H1 (cell line): ENCODE results near the gene BAIAP2. TPM values are rescaled to one million over a fixed set of nuclear protein-coding genes. Genes with fewer than 3 reads are reported as not detected.
A peak's percentile ranks its signal among the peaks of the same experiment; 100 is the strongest.

Source experiments
- CTCF ChIA-PET: fragments of 300-600 bp; sonication (Branson Sonifier 250); formaldehyde crosslinking; loops from one replicate; lab custom pipeline; 2021; ENCODE audit not compliant: partially characterized antibody; lab: Charles Lee
- POLR2A ChIA-PET: fragments of 300-600 bp; sonication (Branson Sonifier 250); formaldehyde crosslinking; loops from one replicate; lab custom pipeline; 2021; ENCODE audit warnings: inconsistent platforms; ENCODE audit not compliant: partially characterized antibody; lab: Charles Lee
- DNase-seq, 2 experiments: peaks; one replicate each; pipeline versions ENCODE4 v3.0.0 to v3.0.0-alpha.2; 2010 to 2022; ENCODE audit warnings: low spot score in 2 of 2, low read depth in 1 of 2, mixed read lengths in 1 of 2
- FAIRE-seq: peaks from 2 replicates; lab custom pipeline; 2011; peaks lifted over from hg19 to GRCh38; lab: Jason Lieb, UNC
- H2AFZ ChIP-seq: 2 replicates; pipeline ENCODE4 v1.8.1; 2012; ENCODE audit warnings: low read length, inconsistent platforms
- H2AK5ac ChIP-seq: 2 replicates; pipeline ENCODE4 v1.6.1; 2013; ENCODE audit warnings: low read depth, low read length
- H2BK120ac ChIP-seq: replicated peaks from 2 replicates; pipeline ENCODE3; 2013; ENCODE audit warnings: low read depth, low read length, inconsistent platforms
- H2BK12ac ChIP-seq: 2 replicates; pipeline ENCODE4 v1.6.1; 2013; ENCODE audit warnings: low read depth, low read length
- H2BK15ac ChIP-seq: 2 replicates; pipeline ENCODE4 v1.6.1; 2013; ENCODE audit warnings: low read length
- H2BK20ac ChIP-seq: 2 replicates; pipeline ENCODE4 v1.6.1; 2013; ENCODE audit warnings: low read length
- H2BK5ac ChIP-seq: 2 replicates; pipeline ENCODE4 v1.6.1; 2013; ENCODE audit warnings: low read depth, low read length
- H3K14ac ChIP-seq: 2 replicates; pipeline ENCODE4 v1.6.1; 2013; ENCODE audit warnings: inconsistent platforms; ENCODE audit not compliant: insufficient read length
- H3K18ac ChIP-seq: 2 replicates; pipeline ENCODE4 v1.6.1; 2013; ENCODE audit warnings: low read length; ENCODE audit errors: extremely low read depth
- H3K23ac ChIP-seq: 2 replicates; pipeline ENCODE4 v1.6.1; 2013; ENCODE audit warnings: inconsistent platforms; ENCODE audit not compliant: insufficient read length
- H3K23me2 ChIP-seq: 2 replicates; pipeline ENCODE4 v1.6.1; 2013; ENCODE audit warnings: low read depth, low read length
- H3K27ac ChIP-seq: 2 replicates; pipeline ENCODE4 v1.6.1; 2011; ENCODE audit warnings: low read depth, low read length, inconsistent platforms
- H3K27me3 ChIP-seq, 4 experiments: replicated peaks in 1 of 4; 1 replicate in 1 of 4; 2 replicates in 3 of 4; pipeline versions ENCODE4 v1.6.1 to v1.8.1; 2011 to 2013; ENCODE audit warnings: low read length in 3 of 4, mild to moderate bottlenecking in 3 of 4, inconsistent platforms in 2 of 4, mixed read lengths in 2 of 4, moderate library complexity in 1 of 4; ENCODE audit not compliant: control insufficient read depth in 3 of 4, insufficient read depth in 3 of 4; ENCODE audit errors: extremely low read depth in 1 of 4
- H3K36me3 ChIP-seq, 4 experiments: 2 replicates each; pipeline versions ENCODE4 v1.6.1 to v1.8.1; 2011 to 2013; ENCODE audit warnings: mild to moderate bottlenecking in 4 of 4, low read length in 3 of 4, moderate library complexity in 2 of 4, control low read depth in 1 of 4, inconsistent platforms in 1 of 4; ENCODE audit not compliant: insufficient read depth in 4 of 4, control insufficient read depth in 2 of 4
- H3K4ac ChIP-seq: replicated peaks from 2 replicates; pipeline ENCODE3; 2013; ENCODE audit warnings: low read length, low read depth, mixed read lengths, inconsistent platforms; ENCODE audit not compliant: insufficient read length
- H3K4me1 ChIP-seq, 4 experiments: replicated peaks in 1 of 4; 1 replicate in 1 of 4; 2 replicates in 3 of 4; pipeline versions ENCODE4 v1.6.1 to v1.8.1; 2011 to 2013; ENCODE audit warnings: low read length in 3 of 4, inconsistent platforms in 2 of 4, mixed read lengths in 1 of 4; ENCODE audit not compliant: insufficient read depth in 4 of 4, control insufficient read depth in 3 of 4
- H3K4me2 ChIP-seq, 2 experiments: 2 replicates each; pipeline versions ENCODE4 v1.6.1 to v1.8.1; 2011 to 2013; ENCODE audit warnings: low read depth in 2 of 2, low read length in 2 of 2, control low read depth in 1 of 2, inconsistent platforms in 1 of 2, mild to moderate bottlenecking in 1 of 2; ENCODE audit not compliant: insufficient read depth in 1 of 2
- H3K4me3 ChIP-seq, 4 experiments: fragments of 200-600, 300-600 bp in 1 of 4; sonication (generic), shearing (Covaris generic), sonication (Bioruptor Twin) in 1 of 4; 2 replicates each; pipeline versions ENCODE4 v1.5.1 to v1.8.1; 2011 to 2016; ENCODE audit warnings: low read length in 4 of 4, low read depth in 3 of 4, control low read depth in 2 of 4, inconsistent platforms in 2 of 4, mild to moderate bottlenecking in 2 of 4, mixed read lengths in 1 of 4, moderate library complexity in 1 of 4; ENCODE audit not compliant: insufficient read depth in 2 of 4; ENCODE audit errors: extremely low read depth in 1 of 4
- H3K56ac ChIP-seq: replicated peaks from 2 replicates; pipeline ENCODE3; 2013; ENCODE audit warnings: low read depth, mild to moderate bottlenecking, mixed read lengths, low read length, inconsistent platforms; ENCODE audit not compliant: insufficient read length
- H3K79me1 ChIP-seq: 2 replicates; pipeline ENCODE4 v1.6.1; 2013; ENCODE audit warnings: low read depth, low read length, control low read depth
- H3K79me2 ChIP-seq, 2 experiments: 2 replicates each; pipeline versions ENCODE4 v1.6.1 to v1.8.1; 2012 to 2013; ENCODE audit warnings: low read length in 2 of 2, mild to moderate bottlenecking in 2 of 2, inconsistent platforms in 1 of 2; ENCODE audit not compliant: insufficient read depth in 2 of 2, control insufficient read depth in 1 of 2
- H3K9ac ChIP-seq, 4 experiments: replicated peaks in 1 of 4; 1 replicate in 1 of 4; 2 replicates in 3 of 4; pipeline versions ENCODE4 v1.6.1 to v1.8.1; 2011 to 2013; ENCODE audit warnings: low read depth in 3 of 4, low read length in 3 of 4, control low read depth in 2 of 4, mild to moderate bottlenecking in 2 of 4, moderate library complexity in 2 of 4, inconsistent platforms in 1 of 4; ENCODE audit errors: extremely low read depth in 1 of 4
- H3K9me3 ChIP-seq, 2 experiments: 2 replicates each; pipeline versions ENCODE4 v1.6.1 to v1.8.1; 2012 to 2013; ENCODE audit warnings: mild to moderate bottlenecking in 2 of 2, moderate library complexity in 2 of 2, control low read depth in 1 of 2, inconsistent platforms in 1 of 2, low read depth in 1 of 2, low read length in 1 of 2, mixed read lengths in 1 of 2; ENCODE audit not compliant: insufficient read depth in 2 of 2
- H4K20me1 ChIP-seq, 2 experiments: replicated peaks in 1 of 2; 2 replicates each; pipeline versions ENCODE3 to v1.8.1; 2011 to 2013; ENCODE audit warnings: inconsistent platforms in 2 of 2, low read length in 2 of 2, mild to moderate bottlenecking in 1 of 2; ENCODE audit not compliant: insufficient read depth in 2 of 2, control insufficient read depth in 1 of 2
- H4K5ac ChIP-seq: 2 replicates; pipeline ENCODE4 v1.6.1; 2013; ENCODE audit warnings: low read length, low read depth, mixed read lengths, inconsistent platforms; ENCODE audit not compliant: insufficient read length
- H4K8ac ChIP-seq: 2 replicates; pipeline ENCODE4 v1.8.0; 2013; ENCODE audit warnings: mild to moderate bottlenecking, moderate library complexity, low read length, inconsistent platforms; ENCODE audit not compliant: insufficient read depth; ENCODE audit errors: extremely low read depth
- H4K91ac ChIP-seq: replicated peaks from 2 replicates; pipeline ENCODE3; 2013; ENCODE audit warnings: low read length, mixed read lengths, inconsistent platforms; ENCODE audit not compliant: insufficient read length
- ASH2L ChIP-seq: fragments of 200-600, 300-600 bp; sonication (generic); IDR thresholded peaks from one replicate; pipeline ENCODE4 v1.7.1; 2017; ENCODE audit warnings: low read length
- EZH2 ChIP-seq: fragments of 200-600 bp; sonication (generic); IDR thresholded peaks from 2 replicates; pipeline ENCODE4 v1.7.1; 2012; ENCODE audit warnings: low read depth, mild to moderate bottlenecking, moderate library complexity, low read length, inconsistent platforms; ENCODE audit not compliant: severe bottlenecking
- GABPA ChIP-seq: IDR thresholded peaks from 2 replicates; pipeline ENCODE4 v1.6.1; 2011; ENCODE audit warnings: mild to moderate bottlenecking, low read length, moderate library complexity, borderline replicate concordance; ENCODE audit not compliant: insufficient read depth
- JUND ChIP-seq: IDR thresholded peaks from 2 replicates; pipeline ENCODE4 v1.6.1; 2011; ENCODE audit warnings: mild to moderate bottlenecking, improper control_type of control experiment, low read length
- KDM1A ChIP-seq: fragments of 200-600, 300-600 bp; sonication (generic); IDR thresholded peaks from 2 replicates; pipeline ENCODE4 v1.7.1; 2016; ENCODE audit warnings: mild to moderate bottlenecking, low read length, borderline replicate concordance
- MAX ChIP-seq: IDR thresholded peaks from 2 replicates; pipeline ENCODE4 v1.6.1; 2012; ENCODE audit warnings: inconsistent platforms
- RBBP5 ChIP-seq: IDR thresholded peaks from 2 replicates; pipeline ENCODE4 v1.7.1; 2012; ENCODE audit warnings: low read depth, mild to moderate bottlenecking, inconsistent platforms, low read length, moderate library complexity, borderline replicate concordance
- SIN3A ChIP-seq, 2 experiments: IDR thresholded peaks in 1 of 2; conservative IDR thresholded peaks in 1 of 2; 2 replicates each; pipeline ENCODE4 v1.6.1; 2011 to 2012; ENCODE audit warnings: low read length in 2 of 2, improper control_type of control experiment in 1 of 2, low read depth in 1 of 2, mild to moderate bottlenecking in 1 of 2
- SIRT6 ChIP-seq: IDR thresholded peaks from one replicate; pipeline ENCODE4 v1.7.1; 2012; ENCODE audit warnings: low read length, inconsistent platforms
- TEAD4 ChIP-seq: IDR thresholded peaks from 2 replicates; pipeline ENCODE4 v1.6.1; 2012; ENCODE audit warnings: low read depth, low read length, inconsistent platforms, mixed read lengths
- WGBS, 2 experiments: shearing (Covaris generic) in 1 of 2; methylation state at CpG; one replicate each; pipeline versions ENCODE4 v1.1.6 to v1.1.7; 2013 to 2015; ENCODE audit warnings: low lambda C conversion rate in 2 of 2, mixed read lengths in 2 of 2, inconsistent platforms in 1 of 2, low coverage in 1 of 2, missing lambda C conversion rate in 1 of 2; ENCODE audit not compliant: insufficient replicate concordance in 2 of 2, insufficient coverage in 1 of 2, insufficient read length in 1 of 2; ENCODE audit errors: extremely low coverage in 1 of 2, missing lambda C conversion rate in 1 of 2; 5-methylcytosine and 5-hydroxymethylcytosine counted together
- polyA plus RNA-seq, 7 experiments: library from polyadenylated mRNA; depleted of rRNA in 3 of 7; stranded (reverse) in 5 of 7; unstranded in 2 of 7; fragments of >200 nt in 5 of 7; fragments of 200-250 nt in 2 of 7; gene quantifications; 1 replicate in 5 of 7; 2 replicates in 1 of 7; 4 replicates in 1 of 7; pipeline versions ENCODE4 v1.2.1 to v1.2.3, GENCODE V29; 2011 to 2013; ENCODE audit warnings: missing spikeins in 2 of 7, mixed read lengths in 2 of 7
- total RNA-seq: library from RNA; stranded (reverse); fragmentation: NEBNext Ultra II Directional; extraction: Animal tissue kit (Norgen Biotek cat#: 25700); gene quantifications from 2 replicates; pipeline ENCODE4 v1.2.1, GENCODE V29; 2021

The BAIAP2 gene
- total and polyA plus RNA-seq, 2 of the 8 experiments (the other 6 are each of a cell fraction or from before 2014, with no cell fraction given) = 10.0 to 22.8 TPM

DNA sequence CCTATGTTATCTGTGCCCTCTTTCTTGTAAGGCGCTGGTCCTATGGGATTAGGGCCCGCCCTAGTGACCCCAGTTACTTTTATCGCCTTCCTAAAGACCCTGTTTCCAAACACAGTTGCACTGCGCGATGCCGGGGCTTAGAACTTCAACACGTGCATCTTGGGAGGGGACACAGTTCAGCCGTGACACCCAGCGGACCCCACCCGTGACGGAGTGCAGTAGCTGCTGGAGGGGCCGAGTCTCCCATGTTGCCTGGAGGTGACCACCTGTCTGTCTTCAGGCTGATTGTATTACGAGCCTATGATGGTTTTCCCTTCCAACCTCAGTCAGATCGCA is 9.4 kb downstream of the BAIAP2 start:
- peaks cover 0 to 8% (median 3%) of the 10 kb centered on the region in 4 experiments; a peak in 5 of 7 replicates for H3K4me1 ChIP-seq
- H2AK5ac ChIP-seq = no peak overlapping the region
- H3K18ac ChIP-seq = no peak overlapping the region
- H2BK20ac ChIP-seq = no peak overlapping the region
- FAIRE-seq (no peak), DNase-seq (no peak)
- H3K79me2 ChIP-seq = peaks cover 0 to 25% of the 10 kb centered on the region in 2 experiments; a peak in 2 of 4 replicates
- H3K4ac ChIP-seq = no peak overlapping the region
- H2BK120ac ChIP-seq = no peak overlapping the region
- H3K9me3 ChIP-seq = no peaks in the 10 kb centered on the region
- H3K9ac ChIP-seq = no peak overlapping the region
- H3K4me2 ChIP-seq = no peak overlapping the region
- no peak overlapping the region for H3K14ac ChIP-seq
- peaks cover 20% of the 10 kb centered on the region for H3K79me1 ChIP-seq
- H4K20me1 ChIP-seq = peaks cover 2 to 16% of the 10 kb centered on the region in 2 experiments
- H3K23ac ChIP-seq = no peak overlapping the region
- no peak overlapping the region for H3K4me3 ChIP-seq
- no peak overlapping the region for H3K56ac ChIP-seq
- H2AFZ ChIP-seq = no peak overlapping the region
- no peak overlapping the region for H4K5ac ChIP-seq
- H2BK5ac ChIP-seq = peak overlapping the region; percentile 48; the same call in 1 of the 2 replicates
- H3K36me3 ChIP-seq = no peaks in the 10 kb centered on the region
- H2BK15ac ChIP-seq = no peak overlapping the region
- H4K91ac ChIP-seq = no peak overlapping the region
- CTCF ChIA-PET = interaction anchor here (0.9 to 15.3 kb wide), 7 partner anchors 19 to 146 kb away, joined by 3 to 103 read pairs (median 5); no protein-coding TSS in a partner anchor
- H3K27me3 ChIP-seq = no peaks in the 10 kb centered on the region
- H3K23me2 ChIP-seq = no peaks in the 10 kb centered on the region
- POLR2A ChIA-PET = interaction anchor here (0.5 to 9.0 kb wide), 4 partner anchors 7 to 22 kb away, joined by 3 to 42 read pairs (median 6); partner anchors contain the start of gene BAIAP2
- H2BK12ac ChIP-seq = no peak overlapping the region
- no peak overlapping the region for H3K27ac ChIP-seq
- WGBS, 2 experiments = 82% methylated on average over 14 of the region's 14 CpGs; no CpG with 5 or more reads in 1 of the 2 experiments
- H4K8ac ChIP-seq = peak overlapping the region; percentile 53; the same call in 1 of the 2 replicates
- TF ChIP-seq SIRT6 = no peak
- TF ChIP-seq TEAD4 = no peak
- TF ChIP-seq SIN3A (conservative IDR thresholded peaks at IDR 0.05 in 1 of 2, IDR thresholded peaks at IDR 0.05 in 1 of 2; ENCODE audit: low read depth in 1 of 2, low read length in 2 of 2) = no peak
- no peak for TF ChIP-seq RBBP5
- TF ChIP-seq EZH2 = no peak
- no peak for TF ChIP-seq ASH2L
- TF ChIP-seq JUND = no peak
- no peak for TF ChIP-seq GABPA
- TF ChIP-seq KDM1A = no peak
- TF ChIP-seq MAX = no peak
